Measurements from ENCODE around the gene APOA4.
"Not testable (repeated sequence)": the region's sequence is repeated elsewhere in the genome, so short reads cannot be mapped to it uniquely, and the experiment has no call there.

The APOA4 gene

DNA sequence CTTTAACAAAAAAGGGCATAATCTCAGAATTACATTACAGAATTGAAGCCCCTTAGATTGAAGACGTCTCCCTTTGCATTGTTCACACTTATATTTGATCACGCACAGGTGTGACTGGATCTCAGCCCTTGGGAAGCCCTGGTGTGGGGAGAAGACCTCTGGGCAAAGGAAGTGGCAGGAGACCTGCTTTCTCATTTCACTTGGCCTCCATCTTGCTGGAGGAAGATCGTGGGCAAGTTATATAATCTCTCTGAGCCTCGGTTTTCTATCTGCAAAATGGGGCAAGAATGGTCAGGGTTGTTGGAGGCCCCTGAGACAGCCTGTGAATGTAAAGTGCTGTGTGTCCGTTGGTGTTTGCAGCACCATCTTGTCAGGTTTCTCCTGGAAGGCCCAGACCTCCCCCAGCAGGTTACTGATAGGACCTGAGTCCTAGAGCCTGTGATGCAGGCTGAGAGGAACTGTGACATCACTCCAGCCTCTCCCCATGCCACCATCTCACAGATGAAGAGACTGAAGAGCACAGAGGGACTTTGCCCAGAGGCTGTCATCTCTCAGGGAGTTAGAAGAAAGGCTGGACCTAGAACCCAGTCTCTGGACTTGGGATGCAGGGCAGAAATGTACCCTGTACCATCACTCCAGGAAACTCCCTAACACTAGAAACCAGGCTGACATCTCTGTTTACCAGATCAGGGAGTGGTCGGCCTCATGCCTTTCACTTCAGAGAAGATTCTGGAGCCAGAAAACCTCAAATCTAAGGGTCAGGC lies 15.4 kb upstream of the APOA4 start:
- H3K27me3 ChIP-seq (ENCODE audit: control insufficient read depth in 1 of 2, insufficient read depth in 2 of 2, low read length in 2 of 2): no peaks in the 10 kb centered on the region
- H3K36me3 ChIP-seq (ENCODE audit: control insufficient read depth in 1 of 2, insufficient read depth in 2 of 2, low read length in 2 of 2): peaks cover 2 to 3% of the 10 kb centered on the region in 2 donors
- no peaks in the 10 kb centered on the region for H3K9me3 ChIP-seq (ENCODE audit: control insufficient read depth in 1 of 2, low read length in 2 of 2)
- H3K4me3 ChIP-seq (ENCODE audit: low read depth in 1 of 2, low read length in 2 of 2): no peak overlapping the region
- no peak overlapping the region for H3K9ac ChIP-seq (ENCODE audit: low read depth in 1 of 2, low read length in 2 of 2)
- no peak overlapping the region for H3K27ac ChIP-seq (ENCODE audit: low read depth, low read length)
- peaks cover 35 to 46% of the 10 kb centered on the region in 2 donors for H3K4me1 ChIP-seq (ENCODE audit: control insufficient read depth in 1 of 2, insufficient read depth in 2 of 2, low read length in 2 of 2)

DNA sequence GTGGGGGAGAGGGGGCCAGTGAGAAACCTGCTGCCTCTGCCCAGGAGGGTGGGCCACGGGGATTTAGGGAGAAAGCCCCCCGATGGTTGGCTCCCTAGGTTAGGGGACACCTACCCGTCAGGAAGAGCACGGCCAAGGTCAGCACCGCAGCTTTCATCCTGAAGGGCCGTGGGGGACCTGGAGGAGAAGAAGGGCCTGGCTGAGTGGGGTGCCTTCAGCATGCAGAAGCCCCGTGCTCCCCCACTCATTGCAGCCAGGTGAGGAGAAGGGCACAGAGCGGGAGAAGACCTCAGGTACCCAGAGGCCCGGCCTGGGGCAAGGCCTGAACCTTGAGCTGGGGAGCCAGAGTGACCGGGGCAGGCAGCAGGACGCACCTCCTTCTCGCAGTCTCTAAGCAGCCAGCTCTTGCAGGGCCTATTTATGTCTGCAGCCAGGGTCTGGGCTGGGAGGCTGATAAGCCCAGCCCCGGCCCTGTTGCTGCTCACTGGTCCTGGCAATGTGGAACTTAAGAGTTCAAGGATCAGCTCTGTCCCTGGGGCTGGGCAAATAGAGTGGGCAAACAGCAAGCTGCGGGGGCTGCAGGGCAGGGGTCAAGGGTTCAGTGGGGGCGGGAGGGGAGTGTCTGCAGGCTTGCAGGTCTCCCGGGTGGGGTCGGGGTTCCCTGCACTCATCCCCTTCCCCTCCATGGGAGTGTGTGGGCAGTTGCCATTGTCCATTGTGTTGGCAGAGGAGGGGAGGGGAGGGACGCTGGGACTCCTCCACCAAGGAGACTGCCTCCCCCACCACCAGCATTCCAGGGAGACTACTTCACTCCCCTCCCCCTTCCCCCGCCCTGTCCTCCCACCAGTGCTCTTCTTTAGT lies 14.4 kb upstream of the APOA4 start, which contains the start of gene APOA1:
TSS of gene APOA1 (minus strand) at position 392 of the 861 bp plus-strand sequence. CDS start at position 157, 235 bp downstream.
- Histone ChIP-seq H3K27me3 (ENCODE audit: control insufficient read depth in 1 of 2, insufficient read depth in 2 of 2, low read length in 2 of 2) (no peaks in the 10 kb centered on the region), H3K4me1 (ENCODE audit: control insufficient read depth in 1 of 2, insufficient read depth in 2 of 2, low read length in 2 of 2) (peaks cover 37 to 40% of the 10 kb centered on the region in 2 donors), H3K9ac (ENCODE audit: low read depth in 1 of 2, low read length in 2 of 2) (peak within 1 kb of the TSS in 1 of 2 donors; percentile 16), H3K27ac (ENCODE audit: low read depth, low read length) (no peak within 1 kb of the TSS), H3K36me3 (ENCODE audit: control insufficient read depth in 1 of 2, insufficient read depth in 2 of 2, low read length in 2 of 2) (no peaks in the 10 kb centered on the region), H3K4me3 (ENCODE audit: low read depth in 1 of 2, low read length in 2 of 2) (peak within 1 kb of the TSS; percentile 51 to 54), H3K9me3 (ENCODE audit: control insufficient read depth in 1 of 2, low read length in 2 of 2) (no peaks in the 10 kb centered on the region)

DNA sequence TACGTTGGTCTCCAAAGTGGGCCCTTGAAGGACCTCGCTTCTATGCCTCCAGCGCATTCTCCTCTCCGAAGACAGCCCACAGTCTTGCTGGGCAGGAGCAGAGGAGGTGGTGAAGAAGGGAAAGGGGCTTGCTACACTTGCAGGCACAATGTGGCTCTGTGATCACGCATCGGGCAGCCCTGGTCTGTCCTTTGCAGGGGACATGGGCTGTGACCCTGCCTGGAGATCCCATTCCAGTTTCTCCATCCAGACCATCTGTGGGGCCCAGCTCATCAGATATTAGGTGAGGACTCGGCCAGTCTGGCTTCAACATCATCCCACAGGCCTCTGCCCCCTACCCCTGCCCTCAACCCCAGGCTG lies 13.5 kb upstream of the APOA4 start:
- Histone ChIP-seq H3K9me3 (ENCODE audit: control insufficient read depth in 1 of 2, low read length in 2 of 2) (no peaks in the 10 kb centered on the region), H3K9ac (ENCODE audit: low read depth in 1 of 2, low read length in 2 of 2) (peak overlapping the region in 1 of 2 donors; percentile 16), H3K4me3 (ENCODE audit: low read depth in 1 of 2, low read length in 2 of 2) (peak overlapping the region; percentile 51 to 54), H3K36me3 (ENCODE audit: control insufficient read depth in 1 of 2, insufficient read depth in 2 of 2, low read length in 2 of 2) (no peaks in the 10 kb centered on the region), H3K27me3 (ENCODE audit: control insufficient read depth in 1 of 2, insufficient read depth in 2 of 2, low read length in 2 of 2) (no peaks in the 10 kb centered on the region), H3K4me1 (ENCODE audit: control insufficient read depth in 1 of 2, insufficient read depth in 2 of 2, low read length in 2 of 2) (peaks cover 42 to 48% of the 10 kb centered on the region in 2 donors), H3K27ac (ENCODE audit: low read depth, low read length) (no peak overlapping the region)

DNA sequence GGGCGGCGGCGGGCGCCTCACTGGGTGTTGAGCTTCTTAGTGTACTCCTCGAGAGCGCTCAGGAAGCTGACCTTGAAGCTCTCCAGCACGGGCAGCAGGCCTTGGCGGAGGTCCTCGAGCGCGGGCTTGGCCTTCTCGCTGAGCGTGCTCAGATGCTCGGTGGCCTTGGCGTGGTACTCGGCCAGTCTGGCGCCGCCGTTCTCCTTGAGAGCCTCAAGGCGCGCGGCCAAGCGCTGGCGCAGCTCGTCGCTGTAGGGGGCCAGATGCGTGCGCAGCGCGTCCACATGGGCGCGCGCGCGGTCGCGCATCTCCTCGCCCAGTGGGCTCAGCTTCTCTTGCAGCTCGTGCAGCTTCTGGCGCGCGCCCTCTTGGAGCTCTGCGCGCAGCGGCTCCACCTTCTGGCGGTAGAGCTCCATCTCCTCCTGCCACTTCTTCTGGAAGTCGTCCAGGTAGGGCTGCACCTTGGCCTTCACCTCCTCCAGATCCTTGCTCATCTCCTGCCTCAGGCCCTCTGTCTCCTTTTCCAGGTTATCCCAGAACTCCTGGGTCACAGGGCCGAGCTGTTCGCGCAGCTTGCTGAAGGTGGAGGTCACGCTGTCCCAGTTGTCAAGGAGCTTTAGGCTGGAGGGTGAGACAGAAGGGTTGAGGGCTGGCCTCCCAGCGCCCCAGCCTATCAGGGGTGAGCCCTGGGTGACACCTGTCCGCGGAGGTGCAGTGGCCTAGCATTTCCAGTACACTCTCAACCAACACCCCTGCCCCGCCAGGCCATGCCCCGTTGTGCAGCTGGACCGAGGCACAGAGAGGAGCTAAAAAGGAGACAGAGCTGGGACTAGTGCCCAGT lies 12.9 kb upstream of the APOA4 start:
- Histone ChIP-seq H3K27ac (ENCODE audit: low read depth, low read length) (peak overlapping the region; percentile 52), H3K9ac (ENCODE audit: low read depth in 1 of 2, low read length in 2 of 2) (peak overlapping the region; percentile 16 to 35)

DNA sequence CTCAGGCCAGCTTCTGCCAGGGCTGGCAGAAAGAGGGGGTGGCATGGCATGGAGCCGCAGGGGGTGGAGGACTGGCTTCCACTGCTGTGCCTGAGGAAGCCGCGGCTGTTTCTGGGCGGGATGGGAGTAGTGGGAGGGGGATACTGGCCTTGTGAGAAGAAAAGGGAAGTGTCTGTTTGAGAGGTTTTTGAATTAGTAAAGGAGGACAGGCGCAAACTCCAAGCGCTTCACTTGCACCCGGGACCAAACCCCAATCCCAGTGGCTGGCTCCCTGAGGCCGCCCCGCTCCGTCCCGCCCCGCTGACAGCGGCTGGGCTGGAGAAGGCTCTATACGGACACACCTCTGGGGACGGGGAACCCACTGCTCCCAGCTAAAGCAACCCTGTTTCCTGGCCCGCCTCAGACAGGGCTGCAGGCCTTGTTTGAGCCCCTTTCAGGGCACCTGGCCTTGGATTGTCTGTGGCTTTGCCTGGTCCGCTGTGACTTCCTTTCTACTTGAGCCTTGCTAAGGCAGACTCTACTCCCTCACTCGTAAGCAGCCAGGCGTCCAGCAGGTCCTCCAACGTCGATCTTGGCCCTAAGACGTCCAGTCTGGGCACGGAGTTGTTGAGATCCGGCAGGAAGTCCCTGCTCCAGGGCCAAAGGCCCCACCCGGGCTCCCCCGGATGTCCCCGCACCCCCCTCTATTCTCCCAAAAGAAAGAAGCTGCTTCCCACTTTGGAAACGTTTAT lies 12.1 kb upstream of the APOA4 start:
- Histone ChIP-seq H3K9me3 (ENCODE audit: control insufficient read depth in 1 of 2, low read length in 2 of 2) (no peaks in the 10 kb centered on the region), H3K9ac (ENCODE audit: low read depth in 1 of 2, low read length in 2 of 2) (no peak overlapping the region), H3K27me3 (ENCODE audit: control insufficient read depth in 1 of 2, insufficient read depth in 2 of 2, low read length in 2 of 2) (no peaks in the 10 kb centered on the region), H3K4me1 (ENCODE audit: control insufficient read depth in 1 of 2, insufficient read depth in 2 of 2, low read length in 2 of 2) (peaks cover 37% of the 10 kb centered on the region in 2 donors), H3K27ac (ENCODE audit: low read depth, low read length) (peak overlapping the region; percentile 43), H3K4me3 (ENCODE audit: low read depth in 1 of 2, low read length in 2 of 2) (peak overlapping the region; percentile 51 to 54), H3K36me3 (ENCODE audit: control insufficient read depth in 1 of 2, insufficient read depth in 2 of 2, low read length in 2 of 2) (no peaks in the 10 kb centered on the region)

More for the DNA sequence above, 12.9 kb upstream of the APOA4 start:
- Histone ChIP-seq H3K27me3 (ENCODE audit: control insufficient read depth in 1 of 2, insufficient read depth in 2 of 2, low read length in 2 of 2) (no peaks in the 10 kb centered on the region), H3K9me3 (ENCODE audit: control insufficient read depth in 1 of 2, low read length in 2 of 2) (no peaks in the 10 kb centered on the region), H3K4me3 (ENCODE audit: low read depth in 1 of 2, low read length in 2 of 2) (peak overlapping the region; percentile 51 to 54), H3K4me1 (ENCODE audit: control insufficient read depth in 1 of 2, insufficient read depth in 2 of 2, low read length in 2 of 2) (peaks cover 38 to 43% of the 10 kb centered on the region in 2 donors), H3K36me3 (ENCODE audit: control insufficient read depth in 1 of 2, insufficient read depth in 2 of 2, low read length in 2 of 2) (no peaks in the 10 kb centered on the region)

DNA sequence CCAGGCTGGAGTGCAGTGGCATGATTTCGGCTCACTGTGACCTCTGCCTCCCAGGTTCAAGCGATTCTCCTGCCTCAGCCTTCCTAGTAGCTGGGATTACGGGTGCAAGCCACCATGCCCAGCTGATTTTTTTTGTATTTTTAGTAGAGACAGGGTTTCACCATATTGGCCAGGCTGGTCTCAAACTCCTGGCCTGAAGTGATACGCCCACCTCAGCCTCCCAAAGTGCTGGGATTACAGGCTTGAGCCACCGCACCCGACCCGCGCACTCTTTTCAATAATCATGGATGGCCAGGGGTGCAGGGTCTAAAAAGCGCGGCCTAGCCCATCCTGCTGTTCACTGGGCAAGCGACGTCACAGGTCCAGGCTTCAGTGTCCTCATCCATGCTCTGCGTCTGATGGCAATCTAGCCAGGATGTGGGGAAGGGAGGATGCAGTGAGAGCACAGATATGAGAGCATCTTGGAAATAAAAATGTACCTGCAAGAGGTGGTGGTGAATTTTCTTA lies 11.5 kb upstream of the APOA4 start:
- H3K9ac ChIP-seq (ENCODE audit: low read depth in 1 of 2, low read length in 2 of 2): not testable (repeated sequence)

DNA sequence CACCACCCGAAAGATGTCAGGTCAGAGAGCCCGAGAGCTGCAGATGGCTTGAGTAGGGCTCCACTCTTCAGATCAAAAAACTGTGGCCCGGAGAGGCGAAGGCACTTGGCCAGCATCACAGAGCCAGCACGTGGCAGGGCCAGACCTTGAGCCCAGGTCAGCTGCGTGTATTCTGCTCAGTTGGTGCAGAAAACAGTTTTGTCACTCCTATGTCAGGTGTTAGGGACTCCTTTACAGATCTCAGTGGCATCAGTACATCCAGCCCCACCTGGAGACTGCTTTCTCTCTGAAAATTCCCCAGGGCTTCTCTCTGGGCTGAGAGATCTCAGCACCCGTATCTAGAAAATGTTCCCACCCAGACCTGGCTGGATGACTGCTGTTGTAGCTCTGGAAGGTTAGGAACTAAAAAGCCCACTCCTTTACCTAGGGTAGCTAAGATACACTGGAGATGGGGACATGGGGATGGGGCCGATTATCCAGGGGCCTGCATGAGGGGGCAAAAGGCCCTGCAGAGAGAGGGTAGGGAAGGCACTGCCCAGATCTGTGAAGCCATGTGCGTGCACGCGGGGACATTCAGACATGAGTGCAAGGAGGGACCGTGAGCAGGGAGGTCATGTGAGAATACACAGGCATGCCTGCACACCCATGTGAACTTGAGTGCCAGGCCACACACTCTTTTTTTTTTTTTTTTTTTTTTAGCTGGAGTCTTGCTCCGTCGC lies 10.9 kb upstream of the APOA4 start:
- Histone ChIP-seq H3K36me3 (ENCODE audit: control insufficient read depth in 1 of 2, insufficient read depth in 2 of 2, low read length in 2 of 2) (no peaks in the 10 kb centered on the region), H3K27ac (ENCODE audit: low read depth, low read length) (no peak overlapping the region), H3K9me3 (ENCODE audit: control insufficient read depth in 1 of 2, low read length in 2 of 2) (no peaks in the 10 kb centered on the region), H3K9ac (ENCODE audit: low read depth in 1 of 2, low read length in 2 of 2) (no peak overlapping the region), H3K4me1 (ENCODE audit: control insufficient read depth in 1 of 2, insufficient read depth in 2 of 2, low read length in 2 of 2) (peaks cover 38 to 40% of the 10 kb centered on the region in 2 donors), H3K27me3 (ENCODE audit: control insufficient read depth in 1 of 2, insufficient read depth in 2 of 2, low read length in 2 of 2) (no peaks in the 10 kb centered on the region), H3K4me3 (ENCODE audit: low read depth in 1 of 2, low read length in 2 of 2) (no peak overlapping the region)

More for the DNA sequence above, 11.5 kb upstream of the APOA4 start:
- not testable (repeated sequence) for H3K36me3 ChIP-seq (ENCODE audit: control insufficient read depth in 1 of 2, insufficient read depth in 2 of 2, low read length in 2 of 2); H3K27me3 ChIP-seq (ENCODE audit: control insufficient read depth in 1 of 2, insufficient read depth in 2 of 2, low read length in 2 of 2); H3K9me3 ChIP-seq (ENCODE audit: control insufficient read depth in 1 of 2, low read length in 2 of 2); H3K27ac ChIP-seq (ENCODE audit: low read depth, low read length); H3K4me3 ChIP-seq (ENCODE audit: low read depth in 1 of 2, low read length in 2 of 2)
- H3K4me1 ChIP-seq (ENCODE audit: control insufficient read depth in 1 of 2, insufficient read depth in 2 of 2, low read length in 2 of 2): peaks cover 38 to 40% of the 10 kb centered on the region in 2 donors

DNA sequence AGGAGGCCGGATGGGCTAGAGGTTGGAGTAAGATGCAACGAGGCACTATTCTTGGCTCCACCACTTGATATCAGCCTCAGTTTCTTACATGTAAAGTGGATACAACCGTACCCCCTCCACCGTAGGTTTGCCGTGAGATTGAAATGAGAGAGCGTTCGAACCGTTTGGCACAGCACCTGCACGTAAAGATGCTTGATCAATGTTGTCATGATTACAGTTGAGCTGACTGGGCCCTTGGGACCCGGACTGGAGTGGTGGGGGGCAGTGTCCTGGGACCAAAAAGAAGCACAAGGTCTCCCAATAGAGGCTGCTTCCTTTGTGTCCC lies 10.3 kb upstream of the APOA4 start:
- Histone ChIP-seq H3K27ac (ENCODE audit: low read depth, low read length) (no peak overlapping the region), H3K9ac (ENCODE audit: low read depth in 1 of 2, low read length in 2 of 2) (no peak overlapping the region), H3K4me3 (ENCODE audit: low read depth in 1 of 2, low read length in 2 of 2) (no peak overlapping the region), H3K4me1 (ENCODE audit: control insufficient read depth in 1 of 2, insufficient read depth in 2 of 2, low read length in 2 of 2) (peaks cover 42 to 45% of the 10 kb centered on the region in 2 donors), H3K36me3 (ENCODE audit: control insufficient read depth in 1 of 2, insufficient read depth in 2 of 2, low read length in 2 of 2) (no peaks in the 10 kb centered on the region), H3K9me3 (ENCODE audit: control insufficient read depth in 1 of 2, low read length in 2 of 2) (no peaks in the 10 kb centered on the region), H3K27me3 (ENCODE audit: control insufficient read depth in 1 of 2, insufficient read depth in 2 of 2, low read length in 2 of 2) (no peaks in the 10 kb centered on the region)
